H9 (cell line): Measurements from ENCODE around the gene LRRK1. TPM values are rescaled to one million over a fixed set of nuclear protein-coding genes. Genes with fewer than 3 reads are reported as not detected.

ENCODE experiments used
- DNase-seq: peaks from one replicate; pipeline ENCODE4 v3.0.0-alpha.2; 2017
- H2AFZ ChIP-seq: one replicate; pipeline ENCODE4 v1.6.1; 2013; ENCODE audit warnings: mild to moderate bottlenecking, low read length, control low read depth, moderate library complexity
- H2AK5ac ChIP-seq: 2 replicates; pipeline ENCODE4 v1.6.1; 2013; ENCODE audit warnings: low read length, control low read depth, mixed read lengths; ENCODE audit not compliant: insufficient read length
- H2BK120ac ChIP-seq: one replicate; pipeline ENCODE4 v1.6.1; 2013; ENCODE audit warnings: low read depth, mild to moderate bottlenecking, low read length, control low read depth, inconsistent platforms; ENCODE audit not compliant: poor library complexity, severe bottlenecking
- H2BK12ac ChIP-seq: 2 replicates; pipeline ENCODE4 v1.6.1; 2013; ENCODE audit warnings: low read length, control low read depth, mixed read lengths, low read depth; ENCODE audit not compliant: insufficient read length
- H2BK15ac ChIP-seq: 2 replicates; pipeline ENCODE4 v1.6.1; 2013; ENCODE audit warnings: low read depth, low read length, control low read depth
- H2BK20ac ChIP-seq: one replicate; pipeline ENCODE4 v1.6.1; 2013; ENCODE audit warnings: low read depth, mild to moderate bottlenecking, low read length, control low read depth, inconsistent platforms; ENCODE audit not compliant: poor library complexity, severe bottlenecking
- H2BK5ac ChIP-seq: 2 replicates; pipeline ENCODE4 v1.6.1; 2013; ENCODE audit warnings: low read length, control low read depth, mixed read lengths; ENCODE audit not compliant: insufficient read length
- H3K14ac ChIP-seq: 2 replicates; pipeline ENCODE4 v1.6.1; 2013; ENCODE audit warnings: low read length, control low read depth; ENCODE audit not compliant: insufficient read depth
- H3K18ac ChIP-seq: 2 replicates; pipeline ENCODE4 v1.6.1; 2013; ENCODE audit warnings: low read depth, mild to moderate bottlenecking, mixed read lengths, low read length, control low read depth; ENCODE audit not compliant: insufficient read length
- H3K23ac ChIP-seq: 2 replicates; pipeline ENCODE4 v1.6.1; 2013; ENCODE audit warnings: low read length, control low read depth, mixed read lengths, low read depth; ENCODE audit not compliant: insufficient read length
- H3K23me2 ChIP-seq: 2 replicates; pipeline ENCODE4 v1.6.1; 2013; ENCODE audit warnings: low read depth, mild to moderate bottlenecking, mixed read lengths, low read length, control low read depth; ENCODE audit not compliant: insufficient read length, poor library complexity, severe bottlenecking
- H3K27ac ChIP-seq: 2 replicates; pipeline ENCODE4 v1.5.1; 2013; ENCODE audit warnings: low read length, control low read depth, mixed read lengths, low read depth; ENCODE audit not compliant: insufficient read length
- H3K27me3 ChIP-seq: 2 replicates; pipeline ENCODE4 v1.6.1; 2013; ENCODE audit warnings: low read length, control low read depth, inconsistent platforms; ENCODE audit not compliant: insufficient read depth
- H3K4ac ChIP-seq: 2 replicates; pipeline ENCODE4 v1.6.1; 2013; ENCODE audit warnings: low read depth, mild to moderate bottlenecking, control low read depth, inconsistent platforms, low read length, moderate library complexity
- H3K4me1 ChIP-seq: 2 replicates; pipeline ENCODE4 v1.6.1; 2013; ENCODE audit warnings: low read length, control low read depth, inconsistent platforms; ENCODE audit not compliant: insufficient read depth
- H3K4me2 ChIP-seq: 2 replicates; pipeline ENCODE4 v1.6.1; 2013; ENCODE audit warnings: low read length, control low read depth, mixed read lengths; ENCODE audit not compliant: insufficient read length, insufficient read depth
- H3K56ac ChIP-seq: 2 replicates; pipeline ENCODE4 v1.6.1; 2013; ENCODE audit warnings: low read depth, mild to moderate bottlenecking, mixed read lengths, low read length, control low read depth; ENCODE audit not compliant: insufficient read length
- H3K79me1 ChIP-seq: 2 replicates; pipeline ENCODE4 v1.6.1; 2013; ENCODE audit warnings: low read depth, mild to moderate bottlenecking, moderate library complexity, low read length, control low read depth, inconsistent platforms; ENCODE audit not compliant: insufficient read depth, poor library complexity, severe bottlenecking
- H3K79me2 ChIP-seq: 2 replicates; pipeline ENCODE4 v1.6.1; 2013; ENCODE audit warnings: low read length, control low read depth, inconsistent platforms; ENCODE audit not compliant: insufficient read depth
- H3K9ac ChIP-seq: 2 replicates; pipeline ENCODE4 v1.6.1; 2013; ENCODE audit warnings: low read length, control low read depth, mixed read lengths; ENCODE audit not compliant: insufficient read length; ENCODE audit errors: extremely low read depth
- H3K9me3 ChIP-seq: one replicate; pipeline ENCODE4 v1.6.1; 2013; ENCODE audit warnings: low read depth, low read length, inconsistent platforms; ENCODE audit not compliant: control insufficient read depth
- H3T11ph ChIP-seq: one replicate; pipeline ENCODE4 v1.6.1; 2013; ENCODE audit warnings: mild to moderate bottlenecking, low read length, control low read depth, inconsistent platforms
- H4K20me1 ChIP-seq: one replicate; pipeline ENCODE4 v1.6.1; 2013; ENCODE audit not compliant: control insufficient read depth, insufficient read length, insufficient read depth
- H4K5ac ChIP-seq: 2 replicates; pipeline ENCODE4 v1.6.1; 2013; ENCODE audit warnings: low read depth, mild to moderate bottlenecking, mixed read lengths, low read length, control low read depth; ENCODE audit not compliant: insufficient read length
- H4K8ac ChIP-seq: replicated peaks from 2 replicates; pipeline ENCODE4 v1.6.1; 2013; ENCODE audit warnings: low read length, control low read depth, mixed read lengths, low read depth; ENCODE audit not compliant: insufficient read length
- H4K91ac ChIP-seq: 2 replicates; pipeline ENCODE4 v1.6.1; 2013; ENCODE audit warnings: low read depth, mild to moderate bottlenecking, moderate library complexity, mixed read lengths, low read length, control low read depth; ENCODE audit not compliant: insufficient read length
- H3K27ac Mint-ChIP-seq, 3 experiments: 2 replicates in 2 of 3; 3 replicates in 1 of 3; pipeline ENCODE4 v1.8.0; 2020 to 2021; ENCODE audit warnings: mixed read lengths in 3 of 3, mild to moderate bottlenecking in 1 of 3, moderate library complexity in 1 of 3
- H3K27me3 Mint-ChIP-seq: 2 replicates; pipeline ENCODE4 v1.8.0; 2021; ENCODE audit warnings: low read depth, mild to moderate bottlenecking, moderate library complexity, mixed read lengths
- H3K36me3 Mint-ChIP-seq, 3 experiments: 2 replicates in 2 of 3; 3 replicates in 1 of 3; pipeline ENCODE4 v1.8.0; 2020 to 2021; ENCODE audit warnings: low read depth in 3 of 3, mixed read lengths in 3 of 3; ENCODE audit not compliant: insufficient read depth in 1 of 3
- H3K4me1 Mint-ChIP-seq, 2 experiments: 2 replicates each; pipeline ENCODE4 v1.8.0; 2020; ENCODE audit warnings: mixed read lengths in 2 of 2
- H3K4me3 Mint-ChIP-seq, 2 experiments: 2 replicates in 1 of 2; 3 replicates in 1 of 2; pipeline ENCODE4 v1.8.0; 2020 to 2021; ENCODE audit warnings: mild to moderate bottlenecking in 2 of 2, mixed read lengths in 2 of 2, moderate library complexity in 1 of 2
- H3K9me3 Mint-ChIP-seq, 2 experiments: 2 replicates in 1 of 2; 3 replicates in 1 of 2; pipeline ENCODE4 v1.8.0; 2020; ENCODE audit warnings: mild to moderate bottlenecking in 2 of 2, mixed read lengths in 2 of 2, moderate library complexity in 1 of 2
- WGBS: extraction: QIAGEN DNeasy Blood & Tissue Kit; methylation state at CpG from one replicate; pipeline ENCODE4 v1.1.7; 2013; ENCODE audit warnings: missing lambda C conversion rate, low lambda C conversion rate, mixed read lengths; ENCODE audit not compliant: insufficient read length; ENCODE audit errors: extremely low coverage; 5-methylcytosine and 5-hydroxymethylcytosine counted together
- total RNA-seq: library from RNA; stranded (reverse); gene quantifications from 2 replicates; pipeline ENCODE4 v1.2.1, GENCODE V29; 2021
- TF ChIP-seq, protein P1 (sequence below): fragments of 200-600 bp; sonication (generic); conservative IDR thresholded peaks from 3 replicates; pipeline ENCODE4 v1.8.0; 2021; ENCODE audit warnings: antibody characterized with exemption, mild to moderate bottlenecking

The LRRK1 gene
- total RNA-seq, 1 experiment from 2014 or later, result 4.0 TPM

DNA sequence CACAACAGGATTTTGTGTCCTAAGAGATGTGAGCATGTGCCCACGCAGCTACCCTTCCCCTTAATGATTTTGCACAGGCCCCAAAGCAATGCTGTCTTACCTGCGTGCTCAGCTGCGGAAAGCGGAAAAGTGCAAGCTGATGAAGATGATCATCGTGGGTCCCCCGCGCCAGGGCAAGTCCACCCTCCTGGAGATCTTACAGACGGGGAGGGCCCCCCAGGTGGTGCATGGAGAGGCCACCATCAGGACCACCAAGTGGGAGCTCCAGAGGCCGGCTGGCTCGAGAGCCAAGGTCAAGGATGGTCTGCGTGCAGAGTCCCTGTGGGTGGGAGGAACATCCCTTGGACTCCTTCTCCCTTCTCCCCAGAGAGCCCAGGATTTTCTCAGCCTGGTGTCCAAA lies 103.1 kb downstream of the LRRK1 start:
- no peaks in the 10 kb centered on the region for H3K9me3 ChIP-seq
- WGBS, result no CpG with 5 or more reads among the region's 11 CpGs
- no peaks in the 10 kb centered on the region for H3K79me2 ChIP-seq
- H3T11ph ChIP-seq, result no peak overlapping the region
- H3K18ac ChIP-seq, result no peak overlapping the region
- peak; percentile 15 for DNase-seq
- H3K4me1 ChIP-seq, result peaks cover 2% of the 10 kb centered on the region; the same call in 1 of the 2 replicates
- no peak overlapping the region for H2BK12ac ChIP-seq
- H3K4ac ChIP-seq, result no peak overlapping the region
- Mint-ChIP-seq H3K27ac (no peak overlapping the region), H3K36me3 (peaks cover 0 to 6% (median 0%) of the 10 kb centered on the region in 3 experiments; a peak in 3 of 7 replicates), H3K27me3 (peaks cover 2% of the 10 kb centered on the region), H3K4me1 (peaks cover 11 to 24% of the 10 kb centered on the region in 2 experiments), H3K4me3 (no peak overlapping the region), H3K9me3 (peaks cover 0 to 7% of the 10 kb centered on the region in 2 experiments; a peak in 2 of 5 replicates)
- no peak overlapping the region for H3K9ac ChIP-seq
- no peak overlapping the region for H4K5ac ChIP-seq
- TF ChIP-seq, protein P1, sequence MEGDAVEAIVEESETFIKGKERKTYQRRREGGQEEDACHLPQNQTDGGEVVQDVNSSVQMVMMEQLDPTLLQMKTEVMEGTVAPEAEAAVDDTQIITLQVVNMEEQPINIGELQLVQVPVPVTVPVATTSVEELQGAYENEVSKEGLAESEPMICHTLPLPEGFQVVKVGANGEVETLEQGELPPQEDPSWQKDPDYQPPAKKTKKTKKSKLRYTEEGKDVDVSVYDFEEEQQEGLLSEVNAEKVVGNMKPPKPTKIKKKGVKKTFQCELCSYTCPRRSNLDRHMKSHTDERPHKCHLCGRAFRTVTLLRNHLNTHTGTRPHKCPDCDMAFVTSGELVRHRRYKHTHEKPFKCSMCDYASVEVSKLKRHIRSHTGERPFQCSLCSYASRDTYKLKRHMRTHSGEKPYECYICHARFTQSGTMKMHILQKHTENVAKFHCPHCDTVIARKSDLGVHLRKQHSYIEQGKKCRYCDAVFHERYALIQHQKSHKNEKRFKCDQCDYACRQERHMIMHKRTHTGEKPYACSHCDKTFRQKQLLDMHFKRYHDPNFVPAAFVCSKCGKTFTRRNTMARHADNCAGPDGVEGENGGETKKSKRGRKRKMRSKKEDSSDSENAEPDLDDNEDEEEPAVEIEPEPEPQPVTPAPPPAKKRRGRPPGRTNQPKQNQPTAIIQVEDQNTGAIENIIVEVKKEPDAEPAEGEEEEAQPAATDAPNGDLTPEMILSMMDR, result no peak
- H2BK20ac ChIP-seq, result no peak overlapping the region
- no peak overlapping the region for H3K4me2 ChIP-seq
- H3K56ac ChIP-seq, result no peak overlapping the region
- H3K23ac ChIP-seq, result no peak overlapping the region
- H3K27me3 ChIP-seq, result no peaks in the 10 kb centered on the region
- H2AFZ ChIP-seq, result no peak overlapping the region
- H2BK120ac ChIP-seq, result no peak overlapping the region
- H4K8ac ChIP-seq, result no peak overlapping the region
- H4K91ac ChIP-seq, result no peak overlapping the region
- no peak overlapping the region for H2BK5ac ChIP-seq
- H3K23me2 ChIP-seq, result no peaks in the 10 kb centered on the region
- H3K27ac ChIP-seq, result no peak overlapping the region
- no peaks in the 10 kb centered on the region for H3K79me1 ChIP-seq
- H2BK15ac ChIP-seq, result no peak overlapping the region
- H3K14ac ChIP-seq, result no peak overlapping the region
- H4K20me1 ChIP-seq, result no peaks in the 10 kb centered on the region
- H2AK5ac ChIP-seq, result no peak overlapping the region
